Measurements from ENCODE around the gene ITGAV.
A peak's percentile ranks its signal among the peaks of the same experiment; 100 is the strongest.

ITGAV gene

DNA sequence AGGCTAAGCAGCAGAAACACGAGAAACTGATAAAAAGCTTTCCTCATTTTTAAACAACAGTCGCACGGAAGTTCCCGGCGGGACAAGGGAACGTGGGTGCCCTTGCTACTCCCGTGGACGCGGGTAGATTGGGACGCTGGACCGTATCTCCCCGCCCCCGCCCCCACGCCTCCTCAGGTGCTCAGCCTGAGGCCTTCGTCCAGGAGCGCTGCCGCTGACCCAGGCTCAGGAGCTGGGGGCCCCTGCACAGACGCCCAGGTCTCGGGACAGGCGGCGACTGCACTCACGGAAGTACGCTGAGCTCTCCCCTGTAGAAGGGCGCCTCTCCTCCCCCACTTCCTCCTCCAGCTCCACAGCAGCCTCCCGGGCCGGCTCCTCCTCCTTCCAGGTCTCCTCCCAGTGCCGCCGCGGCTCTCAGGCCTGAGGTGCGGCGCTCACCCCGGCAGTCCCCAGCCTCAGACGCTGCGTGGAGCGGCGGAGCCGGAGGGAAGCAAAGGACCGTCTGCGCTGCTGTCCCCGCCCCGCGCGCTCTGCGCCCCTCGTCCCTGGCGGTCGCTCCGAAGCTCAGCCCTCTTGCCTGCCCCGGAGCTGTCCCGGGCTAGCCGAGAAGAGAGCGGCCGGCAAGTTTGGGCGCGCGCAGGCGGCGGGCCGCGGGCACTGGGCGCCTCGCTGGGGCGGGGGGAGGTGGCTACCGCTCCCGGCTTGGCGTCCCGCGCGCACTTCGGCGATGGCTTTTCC, at the start of gene ITGAV:
ITGAV (plus strand) TSS at position 445 of the 738 bp plus-strand sequence; CDS start at position 728, 283 bp downstream.
- Histone ChIP-seq H3K4me1 (ENCODE audit: insufficient read depth, low read length) (peaks cover 8% of the 10 kb centered on the region), H3K36me3 (ENCODE audit: insufficient read depth, low read length) (no peaks in the 10 kb centered on the region), H3K9ac (ENCODE audit: low read depth, low read length) (peak within 1 kb of the TSS; percentile 98), H3K9me3 (ENCODE audit: control insufficient read depth, insufficient read depth, low read length) (no peaks in the 10 kb centered on the region)

DNA sequence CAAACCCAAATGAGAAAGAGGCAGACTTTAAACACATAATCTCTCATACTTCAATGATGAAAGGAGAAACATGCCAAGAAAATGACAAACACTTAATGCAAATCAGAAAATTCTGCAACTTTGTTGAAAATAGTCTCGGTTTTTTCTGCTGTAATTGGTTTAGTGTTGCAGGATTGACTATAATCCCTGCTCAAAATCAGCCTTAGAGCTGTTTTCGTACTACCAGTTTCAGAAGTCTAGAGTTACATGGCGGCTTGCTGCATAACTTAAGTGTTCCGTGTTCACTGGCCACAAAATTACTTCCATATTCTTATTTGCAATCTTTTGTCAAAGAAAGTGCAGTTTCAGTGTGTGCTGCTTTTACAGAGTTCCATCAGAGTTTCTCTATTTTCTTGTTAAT, 48.9 kb upstream of the ITGAV start:
- Histone ChIP-seq H3K36me3 (ENCODE audit: insufficient read depth, low read length) (no peaks in the 10 kb centered on the region), H3K9ac (ENCODE audit: low read depth, low read length) (no peak overlapping the region), H3K4me1 (ENCODE audit: insufficient read depth, low read length) (peaks cover 37% of the 10 kb centered on the region)

DNA sequence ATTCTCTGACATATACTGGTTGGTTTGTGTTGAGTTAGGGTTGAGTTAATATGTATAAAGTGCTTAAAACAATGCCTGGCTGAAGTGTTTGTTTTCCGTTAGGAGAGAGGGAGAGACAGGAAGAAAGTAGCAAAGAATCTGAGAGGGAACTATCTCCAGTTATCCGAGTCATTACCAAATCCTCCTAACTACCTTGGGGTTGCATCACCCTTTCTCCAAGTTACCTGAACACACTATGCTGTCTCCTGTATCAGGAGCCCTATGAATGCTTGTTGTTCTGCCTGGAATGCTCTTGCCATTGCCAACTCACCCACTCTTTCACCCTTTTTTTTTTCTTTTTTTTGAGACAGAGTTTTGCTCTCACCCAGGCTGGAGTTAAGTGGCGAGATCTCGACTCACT, 47.9 kb upstream of the ITGAV start:
- no peak overlapping the region for H3K9ac ChIP-seq (ENCODE audit: low read depth, low read length)
- H3K4me1 ChIP-seq (ENCODE audit: insufficient read depth, low read length): peaks cover 43% of the 10 kb centered on the region
- H3K36me3 ChIP-seq (ENCODE audit: insufficient read depth, low read length): no peaks in the 10 kb centered on the region
- no peaks in the 10 kb centered on the region for H3K9me3 ChIP-seq (ENCODE audit: control insufficient read depth, insufficient read depth, low read length)

More for the DNA sequence above, 48.9 kb upstream of the ITGAV start:
- no peaks in the 10 kb centered on the region for H3K9me3 ChIP-seq (ENCODE audit: control insufficient read depth, insufficient read depth, low read length)

DNA sequence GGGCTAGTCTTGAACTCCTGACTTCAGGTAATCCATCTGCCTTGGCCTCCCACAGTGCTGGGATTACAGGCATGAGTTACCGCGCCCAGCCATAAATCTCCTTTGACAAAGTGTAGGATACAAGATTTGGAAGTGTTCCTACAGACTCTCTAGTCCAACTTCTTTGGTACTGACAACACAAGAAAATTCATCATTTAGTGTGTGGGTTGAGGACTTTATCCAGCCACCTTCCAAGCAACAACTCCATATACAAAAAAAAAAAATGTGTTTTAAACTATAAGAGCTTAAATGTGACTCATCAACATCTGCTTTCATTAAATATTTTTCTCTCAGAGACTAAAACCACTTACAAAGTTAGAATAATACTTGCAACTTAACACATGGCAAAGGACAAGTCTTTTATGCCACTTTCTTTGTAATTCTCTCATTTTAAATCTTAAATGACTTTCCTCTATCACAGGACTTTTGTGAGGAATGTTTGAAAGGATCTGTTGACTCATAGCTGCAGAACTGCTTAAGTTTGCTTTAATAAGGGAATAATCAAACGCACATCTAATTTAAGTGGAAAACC, 46.2 kb upstream of the ITGAV start:
- peaks cover 43% of the 10 kb centered on the region for H3K4me1 ChIP-seq (ENCODE audit: insufficient read depth, low read length)
- H3K9ac ChIP-seq (ENCODE audit: low read depth, low read length): no peak overlapping the region; the same call in 1 of the 2 replicates
- H3K36me3 ChIP-seq (ENCODE audit: insufficient read depth, low read length): no peaks in the 10 kb centered on the region
- no peaks in the 10 kb centered on the region; the same call in 1 of the 2 replicates for H3K9me3 ChIP-seq (ENCODE audit: control insufficient read depth, insufficient read depth, low read length)

GRCh38 chr2:186544255-186544675, 45.6 kb upstream of the ITGAV start:
- H3K9me3 ChIP-seq (ENCODE audit: control insufficient read depth, insufficient read depth, low read length): no peaks in the 10 kb centered on the region; the same call in 1 of the 2 replicates
- no peaks in the 10 kb centered on the region for H3K36me3 ChIP-seq (ENCODE audit: insufficient read depth, low read length)
- no peak overlapping the region; the same call in 1 of the 2 replicates for H3K9ac ChIP-seq (ENCODE audit: low read depth, low read length)
- H3K4me1 ChIP-seq (ENCODE audit: insufficient read depth, low read length): peaks cover 43% of the 10 kb centered on the region

GRCh38 chr2:186546846-186547245, 43.0 kb upstream of the ITGAV start:
- Histone ChIP-seq H3K4me1 (ENCODE audit: insufficient read depth, low read length) (peaks cover 35% of the 10 kb centered on the region), H3K36me3 (ENCODE audit: insufficient read depth, low read length) (no peaks in the 10 kb centered on the region), H3K9ac (ENCODE audit: low read depth, low read length) (no peak overlapping the region), H3K9me3 (ENCODE audit: control insufficient read depth, insufficient read depth, low read length) (no peaks in the 10 kb centered on the region; the same call in 1 of the 2 replicates)

- Histone ChIP-seq H3K9ac (ENCODE audit: low read depth, low read length) (no peak overlapping the region), H3K36me3 (ENCODE audit: insufficient read depth, low read length) (no peaks in the 10 kb centered on the region), H3K4me1 (ENCODE audit: insufficient read depth, low read length) (0 out of 2 replicates have a peak, but pooled peaks cover 4% of the 10 kb centered on the region), H3K9me3 (ENCODE audit: control insufficient read depth, insufficient read depth, low read length) (no peaks in the 10 kb centered on the region; the same call in 1 of the 2 replicates)
Observed at GRCh38 chr2:186551323-186552050, 38.4 kb upstream of the ITGAV start.

GRCh38 chr2:186554429-186554828, 35.4 kb upstream of the ITGAV start:
- Histone ChIP-seq H3K36me3 (ENCODE audit: insufficient read depth, low read length) (no peaks in the 10 kb centered on the region), H3K9ac (ENCODE audit: low read depth, low read length) (no peak overlapping the region), H3K4me1 (ENCODE audit: insufficient read depth, low read length) (0 out of 2 replicates have a peak, but pooled peaks cover 3% of the 10 kb centered on the region), H3K9me3 (ENCODE audit: control insufficient read depth, insufficient read depth, low read length) (no peaks in the 10 kb centered on the region)

GRCh38 chr2:186554850-186555671, 34.8 kb upstream of the ITGAV start:
- H3K36me3 ChIP-seq (ENCODE audit: insufficient read depth, low read length): no peaks in the 10 kb centered on the region
- H3K9ac ChIP-seq (ENCODE audit: low read depth, low read length): no peak overlapping the region
- no peaks in the 10 kb centered on the region for H3K9me3 ChIP-seq (ENCODE audit: control insufficient read depth, insufficient read depth, low read length)
- 0 out of 2 replicates have a peak, but pooled peaks cover 3% of the 10 kb centered on the region for H3K4me1 ChIP-seq (ENCODE audit: insufficient read depth, low read length)

DNA sequence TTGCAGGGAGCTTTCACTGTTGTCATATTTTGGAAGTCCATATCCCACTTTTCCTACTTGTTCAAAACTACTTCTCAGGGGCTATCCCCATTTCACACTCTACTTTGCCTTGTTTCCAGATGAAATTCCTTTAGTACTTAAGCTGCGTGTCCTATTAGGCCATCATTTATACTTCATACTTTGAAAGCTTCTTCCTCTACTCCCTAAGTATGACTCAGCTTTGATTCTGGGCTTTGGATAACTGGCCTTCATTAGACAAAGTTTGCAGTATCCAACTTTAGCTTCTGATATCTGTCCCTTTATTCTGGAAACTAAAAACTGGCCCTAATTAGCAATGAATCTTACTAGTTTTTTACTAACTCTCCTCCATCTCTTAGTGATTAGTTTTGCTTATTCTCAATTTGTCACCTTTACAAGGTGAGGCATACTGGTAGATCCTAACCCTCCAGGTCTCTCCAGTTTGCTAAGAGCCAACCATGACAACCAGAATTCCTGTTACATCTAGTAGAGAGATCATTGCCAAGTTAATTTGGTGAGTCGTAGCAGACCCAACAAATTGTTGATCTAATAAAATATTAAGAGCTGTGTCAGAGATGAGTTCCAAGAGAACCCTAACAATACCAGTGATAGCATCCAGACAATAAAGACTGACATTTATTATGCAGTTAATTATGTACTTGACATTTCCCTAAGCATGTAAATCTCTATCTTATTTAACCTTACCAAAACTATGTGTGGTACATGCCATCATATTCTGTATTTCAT, 31.2 kb upstream of the ITGAV start:
- Histone ChIP-seq H3K36me3 (ENCODE audit: insufficient read depth, low read length) (no peaks in the 10 kb centered on the region), H3K9me3 (ENCODE audit: control insufficient read depth, insufficient read depth, low read length) (peaks cover 10% of the 10 kb centered on the region; the same call in 1 of the 2 replicates), H3K9ac (ENCODE audit: low read depth, low read length) (no peak overlapping the region), H3K4me1 (ENCODE audit: insufficient read depth, low read length) (peaks cover 10% of the 10 kb centered on the region)

DNA sequence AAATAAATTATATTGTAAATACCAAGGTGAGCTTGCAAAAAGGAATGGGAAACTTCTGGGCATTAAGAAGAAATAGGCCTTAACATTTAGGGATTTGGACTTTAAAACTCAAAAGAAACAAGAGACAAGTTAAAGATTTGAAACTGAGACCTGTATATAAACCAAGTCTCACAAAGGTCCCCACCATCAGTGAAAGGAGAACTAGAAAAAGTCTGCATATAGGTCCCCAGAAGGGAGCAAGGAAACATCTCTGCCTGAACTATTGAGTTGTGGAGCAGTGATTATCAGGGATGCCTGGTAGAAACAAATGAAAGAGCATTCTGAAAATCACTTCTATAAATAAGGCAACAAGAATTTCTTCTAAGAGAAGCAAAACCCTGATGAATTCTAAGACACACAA, 30.5 kb upstream of the ITGAV start:
- H3K9me3 ChIP-seq (ENCODE audit: control insufficient read depth, insufficient read depth, low read length): peaks cover 10% of the 10 kb centered on the region; the same call in 1 of the 2 replicates
- H3K4me1 ChIP-seq (ENCODE audit: insufficient read depth, low read length): peaks cover 10% of the 10 kb centered on the region

GRCh38 chr2:186559848-186560247, 30.0 kb upstream of the ITGAV start:
- H3K36me3 ChIP-seq (ENCODE audit: insufficient read depth, low read length): no peaks in the 10 kb centered on the region
- H3K9ac ChIP-seq (ENCODE audit: low read depth, low read length): no peak overlapping the region
- peaks cover 10% of the 10 kb centered on the region for H3K4me1 ChIP-seq (ENCODE audit: insufficient read depth, low read length)
- peaks cover 10% of the 10 kb centered on the region; the same call in 1 of the 2 replicates for H3K9me3 ChIP-seq (ENCODE audit: control insufficient read depth, insufficient read depth, low read length)

More for the DNA sequence above, 30.5 kb upstream of the ITGAV start:
- Histone ChIP-seq H3K36me3 (ENCODE audit: insufficient read depth, low read length) (no peaks in the 10 kb centered on the region), H3K9ac (ENCODE audit: low read depth, low read length) (no peak overlapping the region)

DNA sequence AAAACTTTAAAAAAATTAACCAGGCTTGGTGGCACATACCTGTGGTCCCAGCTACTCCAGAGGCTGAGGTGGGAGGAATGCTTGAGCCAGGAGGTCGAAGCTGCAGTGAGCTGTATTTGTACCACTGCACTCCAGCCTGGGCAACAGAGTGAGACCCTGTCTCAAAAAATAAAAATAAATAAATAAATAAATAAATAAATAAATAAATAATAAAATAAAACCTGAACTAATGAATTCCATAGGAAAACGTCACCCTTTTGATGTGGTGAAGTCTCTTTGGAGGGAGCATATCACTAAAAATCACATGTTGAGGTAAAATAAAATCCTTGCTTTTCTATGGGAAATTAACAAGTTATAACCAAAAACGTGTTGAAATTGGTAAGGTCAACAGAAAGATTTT, 29.6 kb upstream of the ITGAV start:
- peaks cover 10% of the 10 kb centered on the region for H3K4me1 ChIP-seq (ENCODE audit: insufficient read depth, low read length)
- H3K36me3 ChIP-seq (ENCODE audit: insufficient read depth, low read length): no peaks in the 10 kb centered on the region
- peaks cover 10% of the 10 kb centered on the region; the same call in 1 of the 2 replicates for H3K9me3 ChIP-seq (ENCODE audit: control insufficient read depth, insufficient read depth, low read length)
- H3K9ac ChIP-seq (ENCODE audit: low read depth, low read length): no peak overlapping the region
